HUES6 (cell line): ENCODE data around the gene C9orf50.
"Not testable (repeated sequence)": the region's sequence is repeated elsewhere in the genome, so short reads cannot be mapped to it uniquely, and the experiment has no call there.

Experiments
- H3K27ac ChIP-seq: 2 replicates; pipeline ENCODE4 v1.7.0; 2013; ENCODE audit warnings: low read depth, mild to moderate bottlenecking, low read length, inconsistent platforms
- H3K27me3 ChIP-seq: 2 replicates; pipeline ENCODE4 v1.6.1; 2013; ENCODE audit warnings: low read length; ENCODE audit not compliant: control insufficient read depth, insufficient read depth
- H3K36me3 ChIP-seq: 2 replicates; pipeline ENCODE4 v1.6.1; 2013; ENCODE audit warnings: low read length; ENCODE audit not compliant: control insufficient read depth, insufficient read depth
- H3K4me1 ChIP-seq: 2 replicates; pipeline ENCODE4 v1.6.1; 2013; ENCODE audit warnings: low read length; ENCODE audit not compliant: control insufficient read depth, insufficient read depth
- H3K4me3 ChIP-seq: 2 replicates; pipeline ENCODE4 v1.5.1; 2013; ENCODE audit warnings: low read depth, low read length
- H3K9ac ChIP-seq: one replicate; pipeline ENCODE4 v1.6.1; 2013; ENCODE audit warnings: mild to moderate bottlenecking, low read length
- H3K9me3 ChIP-seq: 2 replicates; pipeline ENCODE4 v1.6.1; 2013; ENCODE audit warnings: low read depth, low read length; ENCODE audit not compliant: control insufficient read depth, insufficient read depth

C9orf50 gene

DNA sequence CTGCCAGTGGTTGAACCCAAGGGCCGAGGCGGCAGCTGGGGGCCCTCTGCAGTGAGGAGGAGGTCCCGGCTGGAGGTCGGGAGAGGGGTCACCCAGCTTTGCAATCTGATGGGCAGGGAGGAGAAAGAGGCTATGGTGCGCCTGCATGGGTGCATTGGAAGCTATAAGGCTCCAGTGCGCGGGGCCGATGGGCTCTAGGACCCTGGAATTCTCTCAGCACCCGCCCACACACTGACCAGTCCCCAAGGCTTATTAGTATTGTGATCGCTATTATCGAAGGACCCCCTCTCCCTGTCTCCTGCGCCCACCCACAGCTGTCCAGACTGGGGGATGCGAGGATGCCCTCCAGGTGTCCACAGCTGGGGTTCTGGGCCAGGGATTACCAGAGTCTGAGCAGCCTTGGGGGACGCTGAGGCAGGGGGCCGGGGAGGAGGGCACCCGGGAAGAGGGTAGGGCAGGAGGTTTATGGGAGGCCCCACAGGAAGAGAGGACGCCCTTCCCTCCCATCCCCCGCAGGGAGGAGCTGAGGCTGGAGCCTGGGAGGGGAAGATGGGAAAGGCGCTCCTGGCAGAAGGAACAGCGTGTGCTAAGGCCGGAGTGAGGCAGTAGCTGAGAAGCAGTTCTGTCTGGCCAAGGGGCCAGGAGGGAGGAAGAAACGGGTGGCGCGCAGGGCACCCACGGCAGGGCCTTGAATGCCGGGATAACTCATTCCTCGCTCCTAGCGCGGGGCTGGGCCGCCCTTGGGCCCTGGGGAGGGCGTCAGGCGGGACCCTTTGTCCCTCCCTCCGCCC lies 24.2 kb downstream of the C9orf50 start:
- Histone ChIP-seq H3K36me3 (no peaks in the 10 kb centered on the region), H3K9me3 (no peaks in the 10 kb centered on the region), H3K4me3 (peak overlapping the region; percentile 76), H3K4me1 (peaks cover 46% of the 10 kb centered on the region), H3K27me3 (peaks cover 31% of the 10 kb centered on the region), H3K9ac (peak overlapping the region; percentile 79), H3K27ac (peak overlapping the region; percentile 77; the same call in 1 of the 2 replicates)

DNA sequence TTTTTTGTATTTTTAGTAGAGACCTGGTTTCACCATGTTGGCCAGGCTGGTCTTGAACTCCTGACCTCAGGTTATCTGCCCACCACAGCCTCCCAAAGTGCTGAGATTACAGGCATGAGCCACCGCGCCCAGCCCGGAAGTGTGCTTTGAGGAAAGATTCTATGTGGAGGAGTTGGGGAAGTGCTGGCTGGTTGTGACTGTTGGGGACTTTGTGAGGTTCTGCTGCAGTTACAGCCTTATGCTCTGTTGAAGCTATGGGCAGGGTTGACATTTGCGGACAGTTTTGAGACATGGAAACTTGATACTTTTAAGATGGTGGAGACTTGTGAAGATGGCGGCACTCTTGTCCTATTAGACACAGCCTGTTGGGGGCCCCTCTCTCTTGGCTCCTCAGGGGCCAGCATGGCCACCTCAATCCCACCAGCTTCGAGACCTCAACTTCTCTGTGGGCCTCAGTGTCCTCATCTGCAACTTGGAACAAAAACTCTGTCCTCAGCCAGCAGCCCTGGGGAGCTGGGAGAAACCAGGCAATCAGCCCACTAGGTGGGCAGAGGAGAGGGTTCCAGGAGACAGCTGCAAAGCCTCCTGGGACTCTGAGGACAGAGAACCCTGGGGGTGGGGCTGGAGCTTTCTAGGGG lies 24.9 kb downstream of the C9orf50 start:
- Histone ChIP-seq H3K27me3 (peaks cover 31% of the 10 kb centered on the region), H3K27ac (peak overlapping the region; percentile 77; the same call in 1 of the 2 replicates), H3K9me3 (no peaks in the 10 kb centered on the region), H3K4me1 (peaks cover 47% of the 10 kb centered on the region), H3K4me3 (peak overlapping the region; percentile 76), H3K9ac (no peak overlapping the region), H3K36me3 (no peaks in the 10 kb centered on the region)

DNA sequence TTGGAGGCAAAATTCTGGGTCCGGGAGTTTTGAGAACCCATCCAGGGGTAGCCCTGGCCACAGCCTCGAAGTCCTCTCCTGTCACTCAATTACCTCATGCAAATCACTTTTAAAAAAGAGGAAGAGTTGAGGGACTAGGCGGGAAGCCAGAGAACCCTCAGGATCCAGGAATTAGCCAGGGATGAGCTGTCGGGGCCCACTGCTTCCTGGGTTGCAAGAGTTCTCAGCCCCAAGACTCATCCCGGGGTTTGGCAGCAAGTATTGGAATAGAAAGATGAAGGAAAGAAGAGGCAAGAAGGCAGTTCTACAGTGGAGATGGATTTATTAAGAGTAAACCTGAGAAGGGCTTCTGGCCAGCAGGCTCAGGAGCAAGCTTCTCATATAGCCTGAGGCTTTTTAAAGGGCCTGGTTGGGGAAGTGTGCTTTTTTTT lies 25.6 kb downstream of the C9orf50 start:
- no peak overlapping the region for H3K9ac ChIP-seq
- no peaks in the 10 kb centered on the region for H3K9me3 ChIP-seq
- H3K36me3 ChIP-seq: no peaks in the 10 kb centered on the region
- H3K4me3 ChIP-seq: no peak overlapping the region
- H3K27ac ChIP-seq: no peak overlapping the region
- peaks cover 38% of the 10 kb centered on the region for H3K27me3 ChIP-seq
- H3K4me1 ChIP-seq: peaks cover 47% of the 10 kb centered on the region

DNA sequence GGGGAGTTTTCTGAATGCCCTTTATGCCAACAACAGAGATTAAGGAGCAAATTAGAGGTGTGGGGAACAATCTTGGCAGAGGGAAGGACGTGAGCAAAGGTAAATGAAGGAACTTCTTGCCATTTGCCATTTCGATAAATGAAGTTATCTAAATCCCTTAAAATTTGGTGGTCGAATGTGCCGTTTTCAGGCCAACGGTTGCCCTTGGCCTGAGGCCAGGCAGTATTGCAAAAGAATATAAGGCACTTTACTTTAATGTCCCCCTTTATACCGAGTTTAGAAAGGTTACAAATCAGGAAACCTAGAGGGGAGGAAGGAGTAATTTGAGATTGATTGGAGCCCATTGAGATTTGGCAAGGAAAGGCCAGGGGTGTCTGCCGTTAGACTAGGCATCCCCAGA lies 26.3 kb downstream of the C9orf50 start:
- H3K9me3 ChIP-seq: no peaks in the 10 kb centered on the region
- no peak overlapping the region for H3K27ac ChIP-seq
- H3K4me3 ChIP-seq: no peak overlapping the region
- H3K36me3 ChIP-seq: no peaks in the 10 kb centered on the region
- peaks cover 42% of the 10 kb centered on the region for H3K27me3 ChIP-seq
- no peak overlapping the region for H3K9ac ChIP-seq
- H3K4me1 ChIP-seq: peaks cover 47% of the 10 kb centered on the region

DNA sequence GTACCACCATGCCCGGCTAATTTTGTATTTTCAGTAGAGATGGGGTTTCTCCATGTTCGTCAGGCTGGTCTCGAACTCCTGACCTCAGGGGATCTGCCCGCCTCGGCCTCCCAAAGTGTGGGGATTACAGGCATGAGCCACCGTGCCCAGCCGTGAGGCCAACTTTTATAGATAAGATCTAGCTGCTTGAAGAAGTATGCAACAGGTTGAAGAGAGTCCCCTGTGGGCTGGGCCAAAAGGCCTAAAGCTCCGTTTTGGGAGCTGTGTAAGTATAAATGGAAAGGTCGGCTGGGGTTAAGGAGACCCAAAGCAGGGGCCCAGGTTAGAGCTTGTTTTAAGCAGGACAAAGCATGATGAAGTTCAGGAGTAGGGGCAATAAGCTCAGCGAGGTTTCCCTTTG lies 28.1 kb downstream of the C9orf50 start:
- H3K4me1 ChIP-seq: peaks cover 35% of the 10 kb centered on the region
- not testable (repeated sequence) for H3K4me3 ChIP-seq, H3K9me3 ChIP-seq, H3K36me3 ChIP-seq, H3K9ac ChIP-seq, H3K27ac ChIP-seq
- H3K27me3 ChIP-seq: peaks cover 40% of the 10 kb centered on the region

- Histone ChIP-seq H3K9ac (no peak overlapping the region), H3K4me1 (peaks cover 39% of the 10 kb centered on the region), H3K36me3 (no peaks in the 10 kb centered on the region), H3K9me3 (no peaks in the 10 kb centered on the region), H3K27me3 (peaks cover 40% of the 10 kb centered on the region), H3K27ac (no peak overlapping the region), H3K4me3 (peak overlapping the region; percentile 16; the same call in 1 of the 2 replicates)
These were observed 29.0 kb downstream of the C9orf50 start for GRCh38 chr9:129591916-129592315.

DNA sequence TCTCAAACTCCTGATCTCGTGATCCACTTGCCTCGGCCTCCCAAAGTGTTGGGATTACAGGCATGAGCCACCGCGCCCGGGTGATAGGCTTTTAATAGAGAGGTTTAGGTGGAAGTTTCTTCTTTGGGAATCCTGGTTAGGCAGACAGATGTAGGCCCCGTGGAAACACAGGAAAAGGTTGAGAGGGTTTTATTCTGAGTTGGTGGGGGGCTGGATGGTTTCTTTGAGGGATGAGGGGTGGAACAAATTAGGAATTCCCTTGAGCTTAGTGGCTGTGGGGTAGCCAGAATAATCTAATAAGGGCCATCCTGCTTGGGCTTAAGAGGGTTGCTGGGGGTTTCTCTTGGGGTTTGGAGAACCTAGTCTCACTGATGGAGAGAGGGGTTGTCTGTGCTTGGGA lies 30.4 kb downstream of the C9orf50 start:
- no peaks in the 10 kb centered on the region for H3K36me3 ChIP-seq
- H3K4me1 ChIP-seq: peaks cover 35% of the 10 kb centered on the region
- H3K9me3 ChIP-seq: no peaks in the 10 kb centered on the region
- H3K4me3 ChIP-seq: no peak overlapping the region
- H3K27me3 ChIP-seq: peaks cover 40% of the 10 kb centered on the region
- no peak overlapping the region for H3K9ac ChIP-seq
- H3K27ac ChIP-seq: no peak overlapping the region

DNA sequence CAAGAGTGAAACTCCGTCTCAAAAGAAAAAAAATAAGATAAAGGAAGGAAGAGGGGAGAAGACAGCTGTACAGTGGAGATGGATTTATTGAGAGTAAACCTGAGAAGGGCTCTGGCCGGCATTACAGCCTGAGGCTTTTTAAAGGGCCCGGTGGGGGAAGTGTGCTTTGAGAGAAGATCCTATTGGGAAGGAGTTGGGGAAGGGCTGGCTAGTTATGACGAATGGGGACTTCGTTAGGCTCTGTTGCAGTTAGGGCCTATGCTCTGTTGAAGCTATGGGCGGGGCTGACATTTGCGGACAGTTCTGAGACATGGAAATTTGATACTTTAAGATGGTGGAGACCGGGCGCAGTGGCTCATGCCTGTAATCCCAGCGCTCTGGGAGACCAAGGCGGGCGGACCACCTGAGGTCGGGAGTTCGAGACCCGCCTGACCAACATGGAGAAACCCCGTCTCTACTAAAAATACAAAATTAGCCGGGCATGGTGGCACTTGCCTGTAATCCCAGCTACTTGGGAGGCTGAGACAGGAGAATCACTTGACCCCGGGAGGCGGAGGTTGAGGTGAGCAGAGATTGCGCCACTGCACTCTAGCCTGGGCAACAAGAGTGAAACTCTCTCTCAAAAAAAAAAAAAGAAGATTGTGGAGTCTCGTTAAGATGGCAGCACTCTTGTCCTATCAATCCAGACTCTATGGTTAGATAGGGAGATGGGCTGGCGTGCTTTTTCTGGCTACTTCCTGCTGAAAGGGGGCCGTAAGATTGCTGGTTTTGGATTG lies 33.2 kb downstream of the C9orf50 start:
- no peak overlapping the region for H3K27ac ChIP-seq
- no peaks in the 10 kb centered on the region for H3K36me3 ChIP-seq
- H3K27me3 ChIP-seq: peaks cover 19% of the 10 kb centered on the region; the same call in 1 of the 2 replicates
- H3K9ac ChIP-seq: no peak overlapping the region
- H3K4me3 ChIP-seq: no peak overlapping the region
- peaks cover 25% of the 10 kb centered on the region for H3K4me1 ChIP-seq
- H3K9me3 ChIP-seq: no peaks in the 10 kb centered on the region

DNA sequence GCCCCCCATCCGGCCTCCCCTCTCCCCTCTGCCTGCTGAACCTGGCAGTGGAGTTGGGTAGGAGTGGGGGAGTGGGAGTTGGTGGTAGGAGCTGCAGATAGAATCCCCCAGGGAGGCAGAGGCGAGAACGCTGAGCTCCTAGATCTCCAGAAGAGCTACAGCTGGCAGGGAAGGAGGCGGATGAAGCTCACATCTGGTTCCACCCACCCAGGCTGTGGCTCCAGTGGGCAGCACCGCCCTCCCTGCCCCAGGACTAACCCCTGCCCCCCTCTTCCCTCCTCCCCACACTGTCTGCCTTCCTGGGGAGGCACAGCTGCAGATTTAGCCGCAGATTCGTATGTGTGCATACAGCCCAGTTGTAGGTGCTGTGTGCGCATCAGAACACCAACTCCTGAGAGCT lies 34.2 kb downstream of the C9orf50 start:
- no peak overlapping the region for H3K4me3 ChIP-seq
- H3K4me1 ChIP-seq: peaks cover 18% of the 10 kb centered on the region
- H3K9me3 ChIP-seq: no peaks in the 10 kb centered on the region
- peaks cover 14% of the 10 kb centered on the region; the same call in 1 of the 2 replicates for H3K27me3 ChIP-seq
- no peak overlapping the region for H3K9ac ChIP-seq
- no peaks in the 10 kb centered on the region for H3K36me3 ChIP-seq
- no peak overlapping the region for H3K27ac ChIP-seq

DNA sequence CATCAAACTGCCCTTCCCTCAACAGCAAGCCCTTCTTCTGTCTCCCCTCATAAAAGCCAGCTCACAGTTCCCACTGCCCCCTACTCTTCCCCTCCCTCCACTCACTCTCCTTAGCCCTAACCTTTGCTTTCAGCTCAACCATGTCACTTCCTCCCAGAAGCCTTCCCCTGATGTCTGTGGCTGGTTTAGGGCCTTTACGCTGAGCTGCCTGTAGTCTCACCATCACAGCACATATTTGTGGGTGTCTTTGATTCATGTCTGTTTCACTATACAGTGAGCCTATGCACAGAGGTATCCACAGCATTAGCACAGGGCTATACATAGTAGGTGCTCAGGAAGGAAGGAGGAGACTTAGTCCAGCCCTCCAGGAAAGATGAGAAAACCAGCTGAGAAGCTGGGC lies 34.7 kb downstream of the C9orf50 start:
- H3K4me1 ChIP-seq: peaks cover 18% of the 10 kb centered on the region
- H3K36me3 ChIP-seq: no peaks in the 10 kb centered on the region
- H3K27ac ChIP-seq: no peak overlapping the region
- peaks cover 14% of the 10 kb centered on the region; the same call in 1 of the 2 replicates for H3K27me3 ChIP-seq
- H3K9ac ChIP-seq: no peak overlapping the region
- no peaks in the 10 kb centered on the region for H3K9me3 ChIP-seq
- no peak overlapping the region for H3K4me3 ChIP-seq
